KBM-7 (cell line): Measurements from ENCODE around the gene APP.
"Not testable (repeated sequence)": the region's sequence is repeated elsewhere in the genome, so short reads cannot be mapped to it uniquely, and the experiment has no call there.

Experiments used
- DNase-seq: peaks from one replicate; pipeline ENCODE4 v3.0.0-alpha.2; 2015
- in situ Hi-C: fragments of 300-500 bp; cut with MboI; formaldehyde crosslinking; loops from 2 replicates; pipeline ENCODE4 v1.14.3; 2020; ENCODE audit warnings: low sequenced_read_pairs, low pct_unique_long_range_greater_than_20kb, mixed read lengths

Gene APP

DNA sequence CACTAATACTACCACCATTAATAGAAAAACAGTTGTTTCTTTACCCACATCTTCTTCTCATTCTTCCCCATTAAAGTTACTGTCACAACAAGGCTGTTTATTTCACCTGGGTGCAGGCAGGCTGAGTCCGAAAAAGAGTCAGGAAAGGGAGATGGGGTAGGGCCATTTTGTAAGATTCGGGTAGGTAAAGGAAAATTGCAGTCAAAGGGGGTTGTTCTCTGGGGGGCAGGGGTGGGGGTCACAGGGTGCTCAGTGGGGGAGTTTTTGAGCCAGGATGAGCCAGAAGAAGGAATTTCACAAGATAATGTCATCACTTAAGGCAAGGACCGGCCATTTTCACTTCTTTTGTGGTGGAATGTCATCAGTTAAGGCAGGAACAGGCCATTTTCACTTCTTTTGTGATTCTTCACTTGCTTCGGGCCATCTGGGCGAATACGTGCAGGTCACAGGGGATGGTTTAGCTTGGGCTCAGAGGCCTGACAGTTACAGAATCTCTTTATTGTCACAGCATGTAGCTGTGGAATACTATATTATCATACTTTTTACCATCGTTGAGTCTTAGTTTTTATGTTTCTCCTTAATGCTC is 89.3 kb downstream of the APP start:
- DNase-seq, in situ Hi-C loops: not testable (repeated sequence)

DNA sequence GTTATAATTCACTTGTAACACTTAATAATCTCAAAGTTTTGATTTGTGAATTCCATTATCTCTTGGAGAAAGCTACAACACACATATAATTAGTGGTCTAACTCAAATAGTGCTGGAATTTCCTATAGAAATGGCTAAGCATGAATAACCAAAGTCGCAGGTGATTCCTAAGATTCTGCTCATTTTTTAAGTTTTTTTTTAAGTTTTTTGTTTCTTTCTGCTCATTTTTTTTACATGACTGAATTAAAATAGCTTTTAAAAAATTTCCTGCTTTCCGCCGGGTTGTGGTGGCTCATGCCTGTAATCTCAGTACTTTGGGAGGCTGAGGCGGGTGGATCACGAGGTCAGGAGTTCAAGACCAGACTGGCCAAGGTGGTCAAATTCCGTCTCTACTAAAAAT is 90.4 kb downstream of the APP start:
- no peak for DNase-seq
- in situ Hi-C loops = no loop called here

DNA sequence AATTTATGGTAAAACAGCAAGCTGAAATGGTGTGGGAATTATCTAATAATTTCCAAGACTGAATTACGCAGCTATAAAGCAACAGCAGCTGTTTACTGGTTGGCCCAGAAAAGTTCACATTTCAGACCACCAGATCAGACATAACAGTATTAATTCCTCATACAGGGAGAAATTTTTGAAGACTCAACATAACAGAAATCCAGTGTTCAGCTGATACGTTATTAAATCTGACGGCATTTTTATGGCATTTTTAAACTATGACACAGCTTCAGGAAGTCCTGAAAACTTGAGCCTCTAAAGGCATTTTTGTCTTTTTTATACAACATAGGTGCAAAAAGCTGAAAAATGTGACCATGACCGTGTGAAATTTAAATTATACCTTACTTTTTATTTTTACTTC is 91.2 kb downstream of the APP start:
- in situ Hi-C loops = no loop called here
- DNase-seq = no peak

DNA sequence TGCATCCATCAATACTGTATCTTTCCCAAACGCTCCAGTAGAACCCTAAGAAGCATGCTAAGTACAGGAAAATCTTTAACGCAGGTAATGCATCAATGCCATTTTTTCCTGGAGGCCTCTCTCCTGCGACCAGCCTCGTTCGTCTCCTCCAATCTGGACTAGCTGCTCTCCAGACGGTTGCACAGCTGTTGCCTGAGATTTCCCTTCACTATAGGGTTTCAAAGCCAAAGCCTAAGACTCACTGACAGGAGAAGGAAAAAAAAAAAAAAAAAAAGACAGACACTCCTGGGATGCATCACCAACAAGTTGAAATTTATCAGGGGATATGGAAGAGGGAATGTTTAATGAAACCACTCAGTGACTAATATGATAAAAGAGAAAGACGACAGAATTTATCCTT is 93.0 kb downstream of the APP start:
- in situ Hi-C loops = no loop called here
- DNase-seq = no peak

DNA sequence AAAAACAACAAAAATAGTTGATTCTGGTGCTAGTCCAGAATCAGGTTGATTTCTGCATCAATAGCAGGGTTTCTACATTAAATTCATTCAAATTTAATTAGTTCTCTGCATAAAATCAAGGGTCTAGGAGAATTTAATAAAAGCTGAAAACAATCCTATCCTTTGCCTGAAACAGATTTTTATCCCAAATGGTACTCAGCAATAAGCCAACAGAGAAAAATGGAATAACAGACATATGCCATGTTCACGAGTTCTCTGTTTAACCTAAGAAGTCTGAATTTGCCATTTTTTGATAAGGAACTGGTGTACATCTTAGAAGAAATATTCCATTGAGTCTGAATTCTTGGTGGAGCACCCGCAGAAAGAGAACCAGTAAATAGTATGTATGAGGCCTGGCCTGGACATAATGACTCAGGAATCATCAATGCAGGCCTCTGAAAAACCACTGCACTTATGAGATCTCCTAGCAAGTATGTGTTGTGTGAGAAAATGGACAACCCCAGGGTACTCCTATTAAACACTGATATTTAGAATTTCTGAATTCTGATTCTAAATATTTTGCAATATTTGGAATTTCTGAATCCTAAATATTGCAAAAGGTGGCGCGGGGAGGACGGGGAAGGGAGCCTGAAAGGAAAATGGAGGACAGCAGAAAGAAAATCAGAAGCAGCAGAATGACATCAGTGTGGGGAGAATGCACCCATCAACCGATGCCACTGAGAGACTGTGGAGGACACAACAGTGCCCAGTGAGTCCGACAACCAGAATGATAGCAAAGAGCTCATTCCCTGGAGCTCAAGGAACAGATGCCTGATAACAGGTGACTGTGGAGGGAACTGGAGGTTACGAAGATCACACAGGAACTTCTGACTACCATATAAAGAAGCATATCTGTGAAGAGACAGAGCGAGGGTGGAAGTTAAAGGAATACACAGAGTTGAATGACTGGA is 97.6 kb downstream of the APP start:
- in situ Hi-C loops = no loop called here
- no peak for DNase-seq

DNA sequence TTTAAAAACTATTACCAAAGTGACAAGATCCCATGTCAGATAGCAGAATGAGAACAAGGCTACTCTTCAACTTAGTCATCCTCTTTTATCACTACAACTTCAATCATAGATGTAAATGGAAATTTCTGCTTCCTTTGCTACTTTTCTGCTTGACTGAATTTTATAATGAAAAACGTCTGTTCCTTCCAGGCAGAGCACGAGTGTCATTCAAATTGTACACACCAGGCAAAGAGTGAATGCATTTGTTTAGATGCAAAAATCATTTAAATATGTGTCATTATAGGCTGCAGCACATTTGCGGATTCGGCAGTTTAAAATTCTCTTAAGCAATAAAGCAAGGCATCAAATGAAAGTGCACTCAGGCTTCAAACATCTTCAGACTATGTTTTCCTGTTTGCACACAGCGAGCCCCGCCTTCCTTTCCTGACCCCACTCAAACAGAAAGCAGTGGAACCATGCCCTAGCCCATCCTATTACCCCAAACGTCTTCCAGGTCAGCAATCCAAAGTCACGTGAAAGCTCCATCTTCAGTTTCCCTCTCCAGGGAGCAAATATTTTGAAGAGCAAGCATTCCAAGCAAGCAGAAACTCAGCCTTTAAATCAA is 99.6 kb downstream of the APP start:
- in situ Hi-C loops = no loop called here
- DNase-seq = peak; percentile 44

DNA sequence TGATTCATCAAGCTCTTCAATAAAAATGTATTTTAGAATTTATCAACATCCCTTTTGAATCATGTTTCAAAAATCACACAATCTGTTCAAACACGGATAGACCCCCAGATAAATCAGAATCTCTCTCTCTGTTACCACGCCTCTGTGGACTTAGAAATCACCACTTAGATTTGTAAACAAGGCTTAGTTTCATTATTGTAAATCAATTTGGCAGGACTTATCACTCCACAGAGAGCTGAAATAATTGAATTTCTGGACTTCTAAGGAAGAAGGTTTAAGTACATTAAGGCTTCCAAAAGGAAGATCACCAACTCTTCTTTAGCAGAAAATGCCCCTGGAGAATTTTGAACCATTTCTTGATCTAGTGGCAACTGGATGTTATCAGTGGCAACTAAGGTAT is 100.4 kb downstream of the APP start:
- DNase-seq = no peak
- in situ Hi-C loops = no loop called here

DNA sequence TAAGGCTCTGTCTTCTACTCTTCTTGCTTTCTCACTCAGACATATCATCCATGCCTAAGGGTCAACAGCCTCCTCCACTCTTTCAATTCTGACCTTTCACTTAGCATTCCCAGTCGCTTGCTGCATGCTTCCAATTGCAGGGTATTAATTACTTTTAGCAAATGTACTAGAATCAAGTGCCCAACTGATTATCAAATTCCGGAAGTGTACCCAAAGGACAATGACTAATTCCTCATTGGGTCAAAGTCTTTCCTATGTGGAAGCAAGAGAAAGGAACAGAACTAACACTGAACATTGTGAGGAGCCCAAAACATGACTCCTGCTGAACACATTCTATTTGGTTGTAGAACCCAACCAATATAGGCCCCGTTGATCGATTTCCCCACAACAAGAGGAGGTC is 101.8 kb downstream of the APP start:
- in situ Hi-C loops = no loop called here
- no peak for DNase-seq

DNA sequence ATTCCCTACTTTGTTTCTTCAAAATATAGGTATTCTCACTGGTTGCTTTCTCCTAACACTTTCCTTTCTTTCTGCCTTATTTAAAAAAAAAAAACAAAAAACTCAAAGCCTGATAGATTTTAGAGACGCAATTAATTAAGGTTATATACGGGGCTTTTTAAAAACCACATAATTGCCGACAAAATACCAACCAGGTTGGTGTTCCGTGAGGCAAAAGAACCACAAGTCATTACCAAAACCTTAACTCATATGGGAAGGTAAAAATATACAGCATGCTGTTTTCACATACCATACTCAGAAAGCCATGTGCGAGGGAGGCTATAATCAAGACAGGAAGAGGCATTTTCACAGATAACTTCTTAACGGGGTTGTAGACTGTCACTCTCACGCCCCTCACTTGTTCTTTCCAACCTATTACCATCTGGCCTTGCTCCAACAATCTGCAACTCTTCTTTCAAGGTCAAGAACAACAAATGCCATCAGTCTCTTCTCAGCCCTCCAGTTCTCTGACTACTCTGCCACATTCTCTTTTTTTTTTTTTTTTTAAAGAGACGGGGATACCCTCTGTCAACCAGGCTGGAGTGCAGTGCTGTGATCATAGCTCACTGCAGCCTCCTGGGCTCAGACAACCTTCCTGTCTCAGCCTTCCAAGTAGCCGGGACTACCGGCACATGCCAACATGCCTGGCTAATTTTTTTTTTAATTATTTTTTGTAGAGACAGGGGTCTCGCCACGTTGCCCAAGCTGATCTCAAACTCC is 102.6 kb downstream of the APP start:
- in situ Hi-C loops = no loop called here
- peak; percentile 63 for DNase-seq

DNA sequence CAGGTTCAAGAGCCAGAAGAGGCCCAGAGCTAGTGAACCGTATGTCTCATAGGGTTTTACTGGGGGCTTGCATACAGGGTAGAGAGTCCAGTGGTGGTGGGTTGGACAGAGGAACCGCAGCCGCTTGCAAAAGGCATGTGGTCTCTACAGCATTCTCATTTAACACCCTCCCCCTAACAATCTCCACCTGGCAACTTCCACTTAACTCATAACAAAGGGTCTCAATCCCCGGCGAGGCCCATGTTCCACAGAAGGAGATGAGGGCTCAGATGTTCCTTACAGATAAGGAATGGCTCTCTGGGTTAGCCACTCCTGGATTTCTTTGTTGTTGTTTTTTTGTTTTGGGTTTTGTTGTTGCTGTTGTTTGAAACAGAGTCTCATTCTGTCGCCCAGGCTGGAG is 106.1 kb downstream of the APP start:
- DNase-seq = no peak
- in situ Hi-C loops = no loop called here

DNA sequence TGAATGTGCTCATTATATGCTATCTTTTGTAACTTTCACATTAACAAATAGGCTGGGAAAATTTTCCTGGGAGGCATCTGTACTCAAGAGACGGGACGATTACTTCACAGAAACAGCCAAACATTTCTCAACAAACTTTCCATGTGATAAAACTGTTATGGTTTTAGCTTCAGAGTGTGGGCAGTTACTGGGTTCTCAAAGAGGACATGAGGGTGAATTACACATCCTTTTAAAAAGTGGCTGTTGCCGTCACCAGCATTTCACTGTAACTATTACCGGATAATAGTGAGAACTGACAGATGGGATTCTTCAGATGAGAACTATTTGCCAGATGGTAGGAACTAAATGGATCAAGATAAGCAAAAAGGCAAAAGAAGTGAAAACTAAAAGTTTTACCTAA is 109.1 kb downstream of the APP start:
- in situ Hi-C loops = no loop called here
- DNase-seq = no peak

DNA sequence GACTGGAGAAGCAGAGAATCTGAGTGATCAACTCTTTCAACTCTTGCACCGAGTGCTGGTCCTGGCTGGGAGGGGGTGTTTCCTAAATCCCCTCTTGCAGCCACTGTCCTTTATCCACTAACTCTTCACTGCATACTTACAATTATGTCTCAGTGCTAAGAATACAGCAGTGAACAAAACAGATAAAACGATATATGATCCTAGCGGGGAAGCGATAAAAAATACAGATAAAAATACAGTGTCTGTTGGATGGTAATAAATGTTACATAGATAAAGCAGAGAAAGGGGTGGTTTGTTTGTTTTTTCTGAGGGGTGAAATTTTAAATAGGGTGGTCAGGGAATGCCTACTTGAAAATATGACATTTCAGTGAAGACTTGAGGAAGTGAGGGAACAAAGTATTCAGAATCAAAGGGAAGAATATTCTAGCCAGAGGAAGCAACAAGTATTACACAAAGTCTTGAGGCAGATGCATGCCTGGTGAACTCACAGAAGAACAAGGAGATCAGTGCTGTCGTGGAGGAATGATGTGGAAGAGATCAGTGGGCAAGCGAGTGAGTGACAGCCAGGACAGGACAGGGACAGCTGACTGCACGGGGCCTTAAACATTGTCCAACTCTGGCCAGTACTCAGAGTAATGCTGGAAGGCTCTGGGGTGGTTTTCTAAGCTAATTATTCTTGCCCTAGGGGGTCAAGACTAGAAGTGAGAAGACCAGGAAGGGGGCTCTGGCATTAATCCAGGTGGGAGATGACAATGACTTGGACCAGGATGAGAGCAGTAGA is 110.0 kb downstream of the APP start:
- no peak for DNase-seq
- in situ Hi-C loops = no loop called here

DNA sequence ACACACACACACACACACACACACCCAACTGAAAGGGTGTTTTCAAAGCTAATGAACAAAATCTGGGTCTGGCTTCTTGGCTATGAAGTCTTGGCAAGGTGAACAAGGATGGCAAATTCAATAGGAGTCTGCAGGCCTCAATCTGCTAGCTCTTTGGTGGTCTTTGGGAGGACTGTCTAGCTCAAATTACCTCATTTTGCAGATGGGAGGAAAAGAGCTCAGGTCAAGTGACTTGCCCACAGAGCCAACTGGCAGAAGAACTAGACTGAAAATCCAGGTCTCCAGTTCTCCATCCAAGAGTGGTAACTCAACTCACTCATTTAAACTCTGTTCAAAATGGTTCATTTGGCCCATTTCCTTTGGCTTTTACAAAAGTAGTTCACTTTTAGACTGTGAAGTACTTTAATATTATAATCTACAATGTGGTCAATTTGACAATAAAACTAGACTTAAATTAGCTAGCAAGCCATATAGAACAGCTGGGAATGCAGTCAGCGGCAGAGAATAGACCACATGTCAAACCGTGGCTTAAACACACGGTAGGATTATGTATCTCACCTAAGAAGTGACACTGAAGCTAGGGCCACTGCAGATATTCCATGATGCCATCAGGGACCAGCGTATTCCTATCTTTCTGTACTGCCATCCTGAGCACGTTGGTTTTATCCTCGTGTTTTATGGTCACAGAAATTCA is 112.9 kb downstream of the APP start:
- DNase-seq = no peak
- in situ Hi-C loops = no loop called here

DNA sequence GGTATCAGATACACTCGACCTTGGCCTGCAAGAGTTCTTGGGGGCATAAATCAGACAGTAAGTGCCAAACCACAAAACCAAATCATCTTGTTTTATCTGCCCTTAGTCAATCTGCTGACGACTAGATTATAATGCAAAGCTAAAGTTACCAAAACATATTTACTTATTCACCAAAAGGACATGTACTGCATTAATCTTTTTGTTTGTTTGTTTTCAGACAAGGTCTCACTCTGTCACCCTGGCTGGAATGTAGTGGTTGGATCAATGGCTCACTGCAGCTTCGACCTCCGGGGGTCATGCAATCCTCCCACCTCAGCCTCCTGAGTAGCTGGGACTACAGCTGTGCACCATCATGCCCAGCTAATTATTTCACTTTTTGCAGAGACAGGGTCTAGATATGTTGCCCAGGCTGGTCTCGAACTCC is 114.7 kb downstream of the APP start:
- DNase-seq = no peak
- in situ Hi-C loops = no loop called here

DNA sequence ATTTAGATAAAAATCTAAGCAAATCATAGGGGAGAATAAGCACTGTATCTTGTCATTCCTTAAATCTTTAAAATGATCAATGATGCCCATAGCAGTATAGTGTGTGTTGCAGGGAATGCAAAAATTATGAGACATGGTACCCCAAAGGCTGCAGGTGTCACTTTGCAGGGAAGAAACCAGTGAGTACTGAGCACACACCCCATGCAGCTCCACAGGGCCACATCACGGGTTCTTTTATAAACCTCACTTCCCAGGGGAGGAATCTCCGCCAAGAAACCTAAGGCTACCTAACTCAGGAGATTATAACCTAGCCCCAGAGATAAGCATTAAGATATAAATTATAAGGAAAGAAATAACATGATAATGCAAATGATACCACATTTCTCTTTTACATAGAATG is 115.6 kb downstream of the APP start:
- in situ Hi-C loops = no loop called here
- DNase-seq = no peak

DNA sequence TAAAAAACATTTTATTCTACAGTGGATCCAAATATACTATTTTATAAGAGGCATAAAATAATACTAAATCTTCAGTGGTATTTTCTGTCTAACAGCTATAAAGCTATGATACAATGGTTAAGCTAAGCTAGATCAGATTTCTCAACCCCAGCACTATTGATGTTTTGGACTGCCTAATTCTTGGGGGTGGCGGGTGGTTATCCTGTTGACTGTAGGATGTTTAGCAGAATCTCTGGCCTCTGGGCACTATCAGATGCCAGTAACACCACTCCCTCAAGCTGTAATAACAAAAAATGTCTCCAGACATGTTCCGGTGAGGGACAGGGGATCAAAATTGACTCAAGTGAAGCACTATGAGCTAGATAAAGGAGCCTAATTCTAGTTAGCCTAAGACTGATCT is 118.5 kb downstream of the APP start:
- in situ Hi-C loops = no loop called here
- no peak for DNase-seq

DNA sequence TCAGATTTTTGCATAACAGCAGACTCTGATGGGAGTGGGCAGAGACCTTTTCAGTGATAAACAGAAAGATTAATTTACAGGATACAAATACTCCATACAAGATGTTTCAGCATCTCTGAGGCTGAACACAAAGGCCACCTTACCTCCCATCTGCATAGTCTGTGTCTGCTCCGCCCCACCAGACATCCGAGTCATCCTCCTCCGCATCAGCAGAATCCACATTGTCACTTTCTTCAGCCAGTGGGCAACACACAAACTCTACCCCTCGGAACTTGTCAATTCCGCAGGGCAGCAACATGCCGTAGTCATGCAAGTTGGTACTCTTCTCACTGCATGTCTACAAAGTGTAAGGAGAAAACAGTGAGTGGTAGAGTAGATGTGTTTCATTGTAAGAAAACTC is 119.7 kb downstream of the APP start:
- DNase-seq = no peak
- in situ Hi-C loops = no loop called here

DNA sequence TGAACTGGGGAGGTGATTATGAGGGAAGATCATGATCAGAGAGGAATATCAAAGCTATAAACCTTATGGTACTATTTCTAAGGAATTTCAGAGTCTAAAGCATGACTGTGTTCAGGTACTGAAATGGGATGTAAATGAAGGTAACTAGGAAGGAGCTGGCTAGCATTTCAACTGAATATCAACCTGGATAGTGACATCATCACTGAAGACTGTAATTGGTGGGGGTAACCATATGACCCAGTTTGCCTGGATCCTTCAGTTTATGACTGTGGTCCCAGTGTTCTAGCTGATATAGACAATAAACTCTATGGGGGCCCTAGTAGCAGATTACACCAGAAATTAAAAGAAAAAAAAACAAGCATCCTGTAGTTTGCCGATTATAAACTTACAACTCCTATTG is 120.8 kb downstream of the APP start:
- in situ Hi-C loops = no loop called here
- no peak for DNase-seq
